ENCODE data around the gene DNAJB2. TPM values are rescaled to one million over a fixed set of nuclear protein-coding genes. Genes with fewer than 3 reads are reported as not detected.

Gene DNAJB2
- total RNA-seq, 4 donors from 2014 or later, result 33.3 to 84.8 (median 50.7) TPM

DNA sequence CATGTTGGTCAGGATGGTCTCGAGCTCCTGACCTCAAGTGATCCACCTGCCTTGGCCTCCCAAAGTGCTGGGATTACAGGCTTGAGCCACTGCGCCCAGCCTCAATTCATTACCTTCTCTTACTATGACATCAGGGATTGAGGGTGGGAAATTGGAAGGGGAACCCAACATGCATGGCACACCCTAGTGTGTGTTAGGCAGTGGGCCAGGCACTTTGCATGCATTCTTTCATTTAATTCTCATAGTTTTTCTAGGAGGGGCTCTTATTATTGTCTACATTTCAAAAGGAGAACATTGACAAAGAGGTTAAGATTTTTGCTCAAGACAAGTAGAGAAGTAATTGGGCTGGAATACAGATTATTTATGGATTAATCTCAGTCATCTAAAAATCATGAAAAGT is 10.9 kb upstream of the DNAJB2 start:
- no peaks in the 10 kb centered on the region for H3K4me1 ChIP-seq
- no peak overlapping the region for H3K27ac ChIP-seq (replicated peaks in 1 of 4)
- H3K9me3 ChIP-seq, result no peaks in the 10 kb centered on the region
- no peak for DNase-seq (ENCODE audit: extremely low spot score)
- H3K27me3 ChIP-seq, result no peaks in the 10 kb centered on the region
- intact Hi-C loops (cut with DNase I), result no loop called here
- no peak overlapping the region for H3K4me3 ChIP-seq
- TF ChIP-seq POLR2AphosphoS5 (IDR thresholded peaks at IDR 0.05) (no peak), EP300 (IDR thresholded peaks at IDR 0.05) (no peak), POLR2A (IDR thresholded peaks at IDR 0.05; ENCODE audit: low read depth) (no peak), CTCF (IDR thresholded peaks at IDR 0.05) (no peak)
- no peaks in the 10 kb centered on the region for H3K36me3 ChIP-seq
- 90% methylated on average over 2 of the region's 2 CpGs for WGBS

DNA sequence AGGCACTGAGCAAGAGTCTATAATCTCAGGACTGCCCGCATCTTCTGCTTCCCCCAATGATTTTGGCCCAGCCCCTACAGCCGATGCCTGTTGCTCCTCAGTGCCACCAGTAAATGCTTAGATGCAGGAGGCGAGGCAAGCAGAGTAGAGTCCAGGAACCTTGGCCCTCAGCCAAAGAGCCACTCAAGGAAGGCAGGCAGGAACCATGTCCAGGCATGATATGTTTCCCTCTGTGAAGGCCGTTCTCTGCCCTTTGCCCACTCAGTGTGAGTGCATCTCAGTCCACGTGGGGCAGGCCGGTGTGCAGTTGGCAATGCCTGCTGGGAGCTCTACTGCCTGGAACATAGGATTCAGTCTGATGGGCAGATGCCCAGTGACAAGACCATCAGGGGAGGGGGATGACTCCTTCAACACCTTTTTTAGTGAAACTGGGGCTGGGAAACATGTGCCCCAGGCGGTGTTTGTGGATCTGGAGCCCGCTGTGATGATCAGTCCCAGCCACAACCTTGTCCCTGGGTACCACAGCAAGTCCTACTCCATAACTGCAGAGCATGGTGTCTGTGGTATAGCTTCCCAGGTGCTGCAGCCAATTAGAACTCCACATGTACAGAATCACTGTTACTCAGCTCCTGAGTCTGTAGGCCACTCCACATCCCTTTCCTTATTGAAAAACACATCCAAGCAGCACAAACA is 9.7 kb upstream of the DNAJB2 start:
- no peak for TF ChIP-seq CTCF (IDR thresholded peaks at IDR 0.05)
- 55% methylated on average over 6 of the region's 8 CpGs for WGBS
- H3K27ac ChIP-seq (replicated peaks in 1 of 4), result no peak overlapping the region
- H3K9me3 ChIP-seq, result no peaks in the 10 kb centered on the region
- H3K4me3 ChIP-seq, result no peak overlapping the region
- H3K27me3 ChIP-seq, result no peaks in the 10 kb centered on the region
- intact Hi-C loops (cut with DNase I), result no loop called here
- peaks cover 8 to 9% (median 8%) of the 10 kb centered on the region in 4 donors for H3K4me1 ChIP-seq
- no peaks in the 10 kb centered on the region for H3K36me3 ChIP-seq
- no peak for DNase-seq (ENCODE audit: extremely low spot score)

DNA sequence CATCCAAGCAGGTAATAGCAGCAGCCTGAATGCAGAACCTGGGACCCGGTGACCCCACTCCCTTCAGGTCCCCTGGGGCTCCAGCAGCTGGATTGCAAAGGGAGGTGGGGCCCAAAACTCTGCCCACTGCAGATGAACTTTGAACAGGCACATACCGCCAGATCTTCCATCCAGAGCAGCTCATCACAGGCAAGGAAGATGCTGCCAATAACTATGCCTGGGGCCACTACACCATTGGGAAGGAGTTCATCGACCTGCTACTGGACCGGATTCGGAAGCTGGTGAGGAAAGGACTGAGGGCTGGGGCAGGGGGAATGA is 9.2 kb upstream of the DNAJB2 start:
- intact Hi-C loops (cut with DNase I), result no loop called here
- no peak overlapping the region for H3K4me3 ChIP-seq
- H3K27me3 ChIP-seq, result no peaks in the 10 kb centered on the region
- no peaks in the 10 kb centered on the region for H3K9me3 ChIP-seq
- no peak for TF ChIP-seq EP300 (IDR thresholded peaks at IDR 0.05)
- no peak for TF ChIP-seq POLR2AphosphoS5 (IDR thresholded peaks at IDR 0.05)
- no peak for TF ChIP-seq POLR2A (IDR thresholded peaks at IDR 0.05; ENCODE audit: low read depth)
- no peak for TF ChIP-seq CTCF (IDR thresholded peaks at IDR 0.05)
- peaks cover 8 to 13% (median 10%) of the 10 kb centered on the region in 4 donors for H3K4me1 ChIP-seq
- WGBS, result 83% methylated on average over 5 of the region's 5 CpGs
- H3K27ac ChIP-seq (replicated peaks in 1 of 4), result no peak overlapping the region
- no peak for DNase-seq (ENCODE audit: extremely low spot score)
- no peaks in the 10 kb centered on the region for H3K36me3 ChIP-seq

- Histone ChIP-seq H3K27ac (replicated peaks in 1 of 4) (no peak overlapping the region), H3K36me3 (no peaks in the 10 kb centered on the region), H3K4me1 (peaks cover 8 to 14% (median 11%) of the 10 kb centered on the region in 4 donors), H3K4me3 (no peak overlapping the region), H3K9me3 (no peaks in the 10 kb centered on the region), H3K27me3 (no peaks in the 10 kb centered on the region)
- TF ChIP-seq POLR2AphosphoS5 (IDR thresholded peaks at IDR 0.05), result no peak
- no peak for TF ChIP-seq POLR2A (IDR thresholded peaks at IDR 0.05; ENCODE audit: low read depth)
- TF ChIP-seq CTCF (IDR thresholded peaks at IDR 0.05), result no peak
- TF ChIP-seq EP300 (IDR thresholded peaks at IDR 0.05), result no peak
- intact Hi-C loops (cut with DNase I), result no loop called here
- WGBS, result 88% methylated on average over 2 of the region's 2 CpGs
- no peak for DNase-seq (ENCODE audit: extremely low spot score)
Measured at GRCh38 chr2:219271021-219271420, 8.1 kb upstream of the DNAJB2 start.

DNA sequence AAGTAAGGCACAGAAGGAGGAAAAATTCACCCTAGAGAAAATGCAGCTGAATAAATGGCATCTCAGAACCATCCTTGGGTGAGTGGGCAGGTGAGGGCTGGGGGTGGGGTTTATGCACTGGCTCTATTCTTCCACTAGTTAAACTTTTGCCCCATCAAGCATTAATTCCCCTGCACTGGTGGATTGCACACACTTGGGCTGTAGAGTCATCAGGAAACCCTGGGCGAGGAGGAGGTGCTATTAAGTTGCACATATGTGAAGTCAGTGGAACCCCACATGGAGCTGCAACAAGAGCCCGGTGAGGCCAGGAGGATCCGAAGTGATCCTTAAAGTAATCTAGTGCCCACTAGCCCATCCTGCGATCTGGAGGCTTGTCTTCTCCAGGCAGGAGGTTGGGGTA is 6.8 kb upstream of the DNAJB2 start:
- no peaks in the 10 kb centered on the region for H3K9me3 ChIP-seq
- intact Hi-C loops (cut with DNase I), result no loop called here
- H3K4me3 ChIP-seq, result no peak overlapping the region
- no peak overlapping the region for H3K27ac ChIP-seq (replicated peaks in 1 of 4)
- WGBS, result 88% methylated on average over 4 of the region's 4 CpGs
- no peaks in the 10 kb centered on the region for H3K27me3 ChIP-seq
- DNase-seq (ENCODE audit: extremely low spot score), result no peak
- H3K36me3 ChIP-seq, result no peaks in the 10 kb centered on the region
- no peak for TF ChIP-seq EP300 (IDR thresholded peaks at IDR 0.05)
- TF ChIP-seq POLR2AphosphoS5 (IDR thresholded peaks at IDR 0.05), result no peak
- no peak for TF ChIP-seq CTCF (IDR thresholded peaks at IDR 0.05)
- TF ChIP-seq POLR2A (IDR thresholded peaks at IDR 0.05; ENCODE audit: low read depth), result no peak
- H3K4me1 ChIP-seq, result peaks cover 8 to 14% (median 11%) of the 10 kb centered on the region in 4 donors

All from esophagus muscularis mucosa (tissue), 4 donors.